HG03064 (cell line): Measurements from ENCODE around the gene DLX3.
"Not testable (repeated sequence)": the region's sequence is repeated elsewhere in the genome, so short reads cannot be mapped to it uniquely, and the experiment has no call there.

ENCODE experiments used
- ATAC-seq: cut with Tn5 transposase; IDR thresholded peaks from one replicate; pipeline ENCODE4 v1.9.1; 2021; ENCODE audit warnings: low read depth; ENCODE audit not compliant: unreplicated experiment

DLX3 gene

DNA sequence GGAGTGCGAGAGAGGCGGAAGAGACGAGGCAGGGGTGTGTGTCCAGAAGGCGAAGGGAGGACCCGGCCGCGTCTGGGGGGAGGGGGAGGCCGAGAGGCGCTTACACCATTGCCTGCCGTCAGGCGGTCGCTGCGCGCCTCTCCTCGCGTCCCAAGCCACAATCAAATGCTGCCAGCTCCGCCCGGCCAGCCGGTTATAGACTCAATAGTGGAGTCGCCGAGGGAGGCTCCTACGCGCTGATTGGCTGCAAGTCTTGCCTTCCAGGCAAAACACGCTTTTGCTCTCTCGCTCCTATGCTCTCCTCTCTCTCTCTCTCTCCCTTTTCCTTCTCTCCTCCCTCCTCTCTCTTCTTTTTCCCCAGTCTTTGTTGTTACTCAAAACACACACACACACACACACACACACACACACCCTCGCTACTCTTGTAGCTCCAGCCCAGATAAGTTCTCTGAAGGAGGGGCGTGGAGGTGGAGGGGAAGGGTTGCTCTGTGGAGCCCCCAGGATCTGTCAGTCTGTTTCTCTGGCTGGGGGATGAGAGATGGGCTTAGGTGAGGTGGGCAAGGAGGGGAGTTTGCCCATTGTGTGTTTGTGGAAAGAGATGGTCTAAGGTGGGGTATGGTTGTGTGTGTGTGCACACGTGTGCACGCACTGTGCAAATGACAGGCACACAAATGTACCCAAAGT is at the start of gene DLX3:
DLX3 (minus strand) TSS at position 170 of the 684 bp plus-strand sequence. CDS start 226 bp downstream, outside the sequence.
- ATAC-seq, result no peak

DNA sequence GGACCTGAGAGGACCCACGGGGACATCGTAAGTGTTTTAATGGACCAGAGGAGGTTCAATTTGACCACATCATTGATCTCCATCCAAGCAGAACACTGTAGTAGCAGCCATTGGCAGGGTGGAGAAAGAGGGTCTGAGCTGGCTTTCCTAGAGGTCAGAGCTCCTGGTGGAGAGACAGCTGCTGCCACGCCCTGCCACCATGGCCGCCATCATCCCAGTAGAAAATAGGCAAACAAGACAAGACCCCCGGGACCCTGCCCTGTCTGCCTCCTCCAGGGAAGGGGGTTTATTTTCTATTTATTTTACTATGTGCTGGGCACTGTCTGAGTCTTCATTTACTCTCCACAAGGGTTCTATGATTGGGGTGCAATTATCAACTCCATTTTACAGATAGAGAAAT is 49.5 kb upstream of the DLX3 start:
- ATAC-seq, result no peak

DNA sequence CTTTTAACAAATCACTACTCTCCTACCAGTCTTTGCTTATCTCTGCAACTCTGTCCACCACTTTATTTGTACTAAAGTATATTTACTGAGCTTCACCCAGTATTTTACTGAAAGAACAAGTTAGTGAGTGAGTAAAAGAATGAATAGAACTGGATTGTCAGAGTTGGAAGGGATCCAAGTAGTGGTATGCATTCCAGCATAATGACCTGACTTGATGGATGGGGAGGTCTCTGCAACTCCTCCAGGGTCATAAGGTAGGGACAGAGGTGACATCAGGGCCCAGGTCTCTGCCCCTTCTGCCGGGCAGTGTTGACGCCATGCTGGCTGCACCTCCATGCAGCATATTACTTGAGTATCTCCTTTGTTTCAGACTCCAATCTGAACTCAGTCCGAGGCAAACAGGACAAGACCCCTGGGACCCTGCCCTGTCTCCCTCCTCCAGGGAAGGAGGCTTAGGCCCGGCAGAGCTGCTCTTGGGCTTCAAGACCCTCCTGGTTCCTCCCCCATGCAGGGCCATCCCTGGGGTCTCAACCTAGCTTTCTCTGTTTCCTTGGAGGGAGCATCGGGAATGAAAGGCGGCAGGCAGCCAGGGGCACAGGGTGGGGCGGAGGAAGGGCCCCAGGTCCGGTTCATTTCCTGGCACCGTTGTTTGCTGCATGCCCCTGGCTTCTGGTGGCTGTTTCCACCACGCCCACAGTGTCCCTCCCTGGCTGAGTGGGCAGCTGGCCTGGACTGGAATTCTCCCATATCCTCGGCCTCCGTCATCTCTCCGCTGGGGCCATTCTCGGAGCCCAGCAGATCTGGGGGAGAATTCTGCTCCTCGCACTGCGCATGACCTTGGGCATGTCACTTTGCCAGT is 48.5 kb upstream of the DLX3 start:
- ATAC-seq, result no peak

DNA sequence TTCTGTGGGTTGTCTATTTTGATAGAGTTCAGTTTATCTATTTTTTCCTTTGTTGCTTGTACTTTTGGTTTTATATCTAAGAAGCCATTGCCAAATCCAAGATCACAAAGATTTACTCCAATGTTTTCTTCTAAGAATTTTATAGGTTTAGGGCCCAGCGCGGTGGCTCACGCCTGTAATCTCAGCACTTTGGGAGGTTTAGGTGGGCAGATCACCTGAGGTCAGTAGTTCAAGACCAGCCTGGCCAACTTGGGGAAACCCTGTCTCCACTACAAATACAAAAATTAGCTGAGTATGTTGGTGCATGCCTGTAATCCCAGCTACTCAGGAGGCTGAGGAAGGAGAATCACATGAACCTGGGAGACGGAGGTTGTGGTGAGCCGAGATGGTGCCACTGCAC is 47.2 kb upstream of the DLX3 start:
- ATAC-seq, result no peak

DNA sequence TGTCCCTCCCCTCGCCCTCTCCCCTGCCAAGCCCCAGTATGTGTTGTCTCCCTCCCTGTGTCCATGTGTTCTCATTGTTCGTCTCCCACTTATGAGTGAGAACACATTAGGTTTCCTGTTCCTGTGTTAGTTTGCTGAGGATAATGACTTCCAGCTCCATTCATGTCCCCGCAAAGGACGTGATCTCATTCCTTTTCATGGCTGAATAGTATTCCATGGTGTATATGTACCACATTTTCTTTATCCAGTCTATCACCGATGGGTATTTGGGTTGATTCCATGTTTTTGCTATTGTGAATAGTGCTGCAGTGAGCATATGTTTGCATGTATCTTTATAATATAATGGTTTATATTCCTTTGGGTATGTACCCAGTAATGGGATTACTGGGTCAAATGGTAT is 45.5 kb upstream of the DLX3 start:
- ATAC-seq, result not testable (repeated sequence)

DNA sequence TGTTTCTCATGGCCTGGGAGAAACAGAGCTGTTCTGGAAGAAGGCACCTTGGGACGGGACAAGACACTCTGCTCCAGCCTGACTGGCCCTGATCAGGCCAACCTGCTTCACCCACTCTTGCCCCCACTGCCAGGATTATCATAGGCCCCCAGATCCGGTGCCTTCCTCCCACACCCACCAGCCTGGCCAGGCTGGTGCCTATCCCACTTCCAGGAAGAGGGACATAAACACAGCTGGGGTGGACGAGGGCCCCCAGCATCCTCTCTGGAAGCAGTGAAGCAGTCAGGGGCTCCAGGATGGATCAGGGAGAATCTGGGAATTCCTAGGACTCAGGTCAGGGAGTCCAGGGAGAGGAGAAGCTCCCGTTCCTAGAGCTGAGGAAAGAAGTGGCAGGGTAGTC is 44.0 kb upstream of the DLX3 start:
- ATAC-seq, result no peak

DNA sequence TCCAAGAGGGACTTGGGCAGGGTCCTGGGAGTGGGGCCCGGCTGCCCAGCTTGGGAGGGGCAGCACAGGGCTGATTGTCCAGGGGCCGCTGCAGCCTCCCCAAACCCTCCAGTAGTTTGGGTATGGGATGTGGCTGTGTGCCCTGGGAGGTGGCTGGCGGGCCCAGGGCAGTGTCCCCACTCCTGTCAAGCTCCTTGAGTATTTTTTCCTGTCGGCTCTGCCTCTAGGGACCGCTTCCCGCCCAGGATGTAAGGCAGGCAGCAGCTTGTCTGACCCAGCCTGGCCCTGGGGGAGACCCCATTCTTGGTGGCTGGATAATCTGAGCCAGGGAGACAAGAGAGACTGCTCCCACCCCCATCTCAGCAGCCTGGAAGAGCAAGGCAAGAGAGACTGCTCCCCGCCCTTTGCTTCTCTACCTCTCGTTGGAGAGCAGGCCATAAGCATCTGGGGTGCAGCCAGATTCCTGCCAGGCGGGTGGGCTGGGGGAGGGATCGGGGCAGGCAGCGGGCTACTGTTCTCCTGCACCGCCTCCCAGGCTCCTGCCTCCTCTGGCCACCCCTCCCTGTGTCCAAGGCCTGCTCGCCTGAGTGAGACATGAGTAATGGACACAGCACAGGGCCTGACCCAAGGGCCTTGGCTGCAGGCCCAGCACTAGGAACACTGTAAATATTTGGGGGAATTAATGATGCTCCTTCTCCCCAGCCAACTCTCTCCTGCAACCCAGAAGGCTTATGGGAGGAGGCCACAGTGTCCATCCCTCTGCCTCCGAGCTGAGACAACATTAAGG is 42.5 kb upstream of the DLX3 start:
- ATAC-seq, result no peak

DNA sequence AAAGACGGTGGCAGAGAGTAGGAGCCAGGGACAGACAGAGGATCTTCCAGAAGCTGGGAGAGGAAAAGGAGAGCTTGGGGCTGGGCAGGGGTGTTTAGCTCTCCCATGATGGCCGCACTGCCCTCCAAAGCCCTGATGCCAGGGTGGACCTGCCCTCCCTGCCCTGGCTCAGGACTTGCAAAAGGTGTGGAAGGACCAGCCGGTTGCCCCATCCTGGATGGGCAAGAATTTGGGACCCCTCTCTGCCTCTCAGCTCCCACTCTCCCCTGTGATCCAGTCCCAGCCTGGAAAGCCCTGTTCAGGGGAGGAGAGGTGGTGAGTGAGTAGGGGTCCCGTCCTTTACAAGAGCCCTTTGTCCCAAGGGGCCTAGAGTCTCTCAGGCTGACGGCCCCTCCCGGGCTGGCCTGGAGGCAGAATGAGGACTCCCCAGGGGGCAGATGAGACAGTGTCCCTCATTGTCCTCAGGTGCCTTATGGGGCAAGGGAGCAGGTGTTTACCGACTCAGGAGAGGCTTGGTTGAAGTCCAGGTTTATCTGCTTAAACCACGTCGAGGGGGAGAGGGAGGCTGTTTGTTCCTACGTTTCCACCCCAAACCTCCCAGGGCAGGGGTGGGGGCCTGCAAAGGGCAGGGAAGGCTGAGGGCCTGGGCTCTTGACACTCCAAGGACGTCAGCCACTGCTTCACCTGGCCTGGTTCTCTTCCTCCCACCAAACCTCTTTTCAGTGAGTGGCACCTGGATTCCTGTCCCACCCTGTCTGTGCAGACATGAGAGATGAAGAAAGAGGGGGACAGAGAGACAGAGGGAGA is 41.6 kb upstream of the DLX3 start:
- no peak for ATAC-seq

DNA sequence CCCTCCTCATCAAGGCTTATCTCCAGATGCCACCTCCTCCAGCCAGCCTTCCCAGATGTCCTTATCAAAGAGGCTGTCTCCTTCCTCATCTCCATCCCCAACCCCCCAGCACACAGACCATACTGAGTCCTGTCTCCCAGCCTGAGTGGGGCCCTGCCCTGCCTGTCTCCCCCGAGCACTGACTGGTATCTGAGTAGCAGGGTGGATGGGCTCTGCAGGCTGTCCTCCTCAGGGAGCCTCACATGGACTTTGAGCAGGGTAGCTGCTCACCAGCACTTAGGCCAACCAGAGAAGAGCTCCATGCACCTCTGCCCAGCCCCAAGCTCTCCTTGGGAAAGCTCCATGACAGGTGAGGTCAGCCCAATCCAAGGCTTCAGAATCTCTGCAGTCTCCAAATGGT is 40.9 kb upstream of the DLX3 start:
- ATAC-seq, result no peak

DNA sequence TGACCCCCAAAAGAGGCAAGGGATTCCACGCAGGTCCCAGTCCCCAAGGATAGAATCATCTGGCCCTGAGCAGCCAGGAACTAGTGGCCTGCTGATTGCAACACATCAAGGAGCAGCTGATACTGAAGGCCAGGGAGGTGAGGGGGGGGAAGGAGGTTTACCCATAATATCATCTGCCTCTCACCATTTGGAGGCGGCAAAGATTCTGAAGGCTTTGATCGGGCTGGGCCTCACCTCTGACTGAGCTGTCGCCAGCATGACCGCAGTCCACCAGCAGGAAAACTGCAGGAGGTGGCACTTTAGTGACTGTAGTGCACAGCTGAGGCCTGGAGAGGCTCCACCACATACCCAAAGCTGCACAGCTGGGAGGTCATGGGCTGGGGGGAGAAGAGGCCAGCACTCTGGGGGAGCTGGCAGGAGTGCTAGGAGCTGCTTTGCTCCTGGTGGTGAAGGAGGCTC is 40.4 kb upstream of the DLX3 start:
- no peak for ATAC-seq

DNA sequence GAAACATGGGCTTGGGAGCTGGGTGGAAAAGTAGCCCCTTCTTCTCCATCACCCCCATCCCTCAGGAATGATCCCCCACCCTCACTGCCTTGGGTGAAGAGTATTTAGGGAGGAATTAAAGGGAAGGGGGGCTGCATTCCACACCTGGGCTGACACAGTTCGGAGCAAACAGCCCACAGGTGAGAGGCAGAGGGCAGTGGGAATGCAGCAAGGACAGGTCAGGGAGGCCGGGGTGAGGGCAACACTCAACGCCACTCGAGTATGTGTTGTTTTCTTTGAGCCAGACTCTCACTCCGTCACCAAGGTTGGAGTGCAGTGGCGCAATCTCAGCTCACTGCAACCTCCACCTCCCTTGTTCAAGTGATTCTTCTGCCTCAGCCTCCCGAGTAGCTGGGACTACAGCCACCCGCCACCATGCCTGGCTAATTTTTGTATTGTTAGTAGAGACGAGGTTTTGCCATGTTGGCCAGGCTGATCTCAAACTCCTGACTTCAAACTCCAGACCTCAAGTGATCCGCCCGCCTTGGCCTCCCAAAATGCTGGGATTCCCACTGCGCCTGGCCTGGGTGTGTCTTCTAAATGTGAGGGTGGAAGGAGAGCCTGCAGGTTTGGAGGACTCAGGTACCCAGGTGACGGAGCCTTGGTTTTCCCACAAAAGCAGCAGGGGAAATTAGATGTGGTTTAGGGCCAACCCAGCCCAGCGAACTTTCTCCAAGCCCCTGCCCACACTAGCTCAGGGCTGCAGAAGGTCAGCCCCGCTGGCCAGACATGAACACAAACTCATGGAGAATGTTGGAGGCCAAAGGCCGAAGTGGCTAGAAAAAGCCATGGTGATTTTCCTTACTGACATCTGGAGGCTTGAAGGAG is 39.7 kb upstream of the DLX3 start:
- ATAC-seq, result no peak

DNA sequence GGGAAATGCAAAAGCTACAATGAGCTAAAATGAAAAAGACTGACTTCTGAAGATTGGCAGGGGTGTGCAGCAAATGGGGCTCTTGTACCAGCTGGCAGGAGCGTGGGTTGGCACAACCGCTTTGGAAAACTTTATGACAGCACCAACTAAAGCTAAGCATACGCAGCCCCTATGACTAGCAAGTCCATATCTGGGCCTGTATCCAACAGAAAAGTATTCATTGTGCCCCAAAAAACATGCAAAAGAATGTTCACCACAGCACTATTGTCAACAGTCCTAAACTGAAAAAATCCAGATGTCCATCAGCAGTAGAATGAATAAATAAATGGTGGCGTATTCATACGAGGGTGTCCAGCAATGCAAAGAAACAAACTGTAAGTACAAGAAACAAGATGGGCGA is 38.3 kb upstream of the DLX3 start:
- ATAC-seq, result no peak

DNA sequence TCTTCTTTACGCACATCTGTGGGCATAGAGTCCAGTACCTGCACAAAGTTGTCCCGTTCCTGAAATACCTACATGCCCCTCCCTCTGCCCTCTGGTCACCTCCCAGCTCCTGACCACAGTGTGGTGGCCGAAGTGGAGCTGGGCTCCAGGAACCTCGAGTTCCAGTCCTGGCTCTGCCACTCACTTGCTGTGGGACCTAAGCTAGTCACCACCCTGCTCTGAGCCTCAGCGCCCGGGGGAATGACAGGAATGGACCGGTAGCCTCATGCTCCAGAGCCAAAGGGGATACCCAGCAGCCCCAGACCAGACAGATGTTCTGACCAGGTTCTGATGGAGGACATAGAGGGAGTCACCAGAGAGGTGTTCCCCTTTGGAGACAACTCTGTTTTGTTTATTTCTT is 34.2 kb upstream of the DLX3 start:
- no peak for ATAC-seq

DNA sequence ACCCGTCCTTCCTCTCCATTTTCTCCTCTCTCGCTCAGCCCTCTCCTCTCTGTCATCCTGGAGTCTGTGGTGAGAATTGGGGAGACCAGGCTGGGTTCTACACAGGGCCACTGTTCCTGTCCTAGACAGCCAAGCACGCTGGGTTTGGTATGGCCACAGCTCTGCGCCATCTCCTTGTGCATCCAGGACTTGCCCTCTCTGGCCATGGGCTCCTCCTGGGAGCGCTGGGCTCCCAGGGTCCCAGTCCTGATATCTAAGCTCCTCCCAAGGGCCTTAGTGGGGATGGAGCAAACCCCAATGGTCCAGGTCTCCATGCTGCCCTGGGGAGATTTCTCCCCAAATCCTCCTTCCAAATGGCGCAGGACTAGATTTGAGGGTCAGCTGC is 33.7 kb upstream of the DLX3 start:
- no peak for ATAC-seq

DNA sequence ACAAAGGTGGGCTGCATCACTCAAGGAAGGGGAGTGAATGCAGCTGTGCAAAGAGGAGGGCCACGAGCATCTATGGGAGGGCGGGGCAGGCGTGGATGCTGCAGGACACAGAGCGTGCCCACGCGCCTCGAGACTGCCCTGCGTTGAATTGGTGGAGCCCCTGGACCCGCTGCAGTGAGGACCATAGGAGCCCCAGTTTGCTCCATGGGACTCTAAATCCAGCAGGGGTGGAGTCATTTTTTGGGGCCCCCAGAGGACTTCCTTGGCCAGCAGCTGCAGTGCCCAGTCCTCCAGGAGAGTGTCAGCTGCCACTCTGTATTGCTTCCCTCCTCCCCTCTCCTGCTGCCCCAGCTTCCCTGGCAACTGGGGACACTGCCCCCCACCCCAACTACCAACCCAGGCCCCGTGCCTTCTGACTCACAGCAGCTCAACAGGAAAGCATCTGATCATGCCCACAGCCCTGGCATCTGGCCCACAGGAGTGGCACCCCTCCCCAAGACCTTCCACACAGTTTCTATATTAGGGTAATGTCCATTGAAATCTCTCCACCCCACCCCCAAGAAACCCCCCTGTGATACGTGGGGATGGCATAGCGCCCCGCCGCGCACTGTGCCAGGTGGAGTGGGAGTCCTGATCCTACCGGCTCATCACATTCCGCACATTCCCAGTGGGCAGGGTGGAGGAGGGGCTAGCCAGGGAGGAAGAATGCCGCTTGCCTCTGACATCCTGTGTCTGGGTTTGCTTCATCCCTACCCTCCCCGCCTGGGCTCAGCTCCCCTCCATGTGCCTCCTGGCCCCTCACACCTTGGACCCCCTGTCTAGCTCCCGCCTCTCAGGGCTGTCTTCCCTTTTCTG is 33.1 kb upstream of the DLX3 start:
- ATAC-seq, result no peak

DNA sequence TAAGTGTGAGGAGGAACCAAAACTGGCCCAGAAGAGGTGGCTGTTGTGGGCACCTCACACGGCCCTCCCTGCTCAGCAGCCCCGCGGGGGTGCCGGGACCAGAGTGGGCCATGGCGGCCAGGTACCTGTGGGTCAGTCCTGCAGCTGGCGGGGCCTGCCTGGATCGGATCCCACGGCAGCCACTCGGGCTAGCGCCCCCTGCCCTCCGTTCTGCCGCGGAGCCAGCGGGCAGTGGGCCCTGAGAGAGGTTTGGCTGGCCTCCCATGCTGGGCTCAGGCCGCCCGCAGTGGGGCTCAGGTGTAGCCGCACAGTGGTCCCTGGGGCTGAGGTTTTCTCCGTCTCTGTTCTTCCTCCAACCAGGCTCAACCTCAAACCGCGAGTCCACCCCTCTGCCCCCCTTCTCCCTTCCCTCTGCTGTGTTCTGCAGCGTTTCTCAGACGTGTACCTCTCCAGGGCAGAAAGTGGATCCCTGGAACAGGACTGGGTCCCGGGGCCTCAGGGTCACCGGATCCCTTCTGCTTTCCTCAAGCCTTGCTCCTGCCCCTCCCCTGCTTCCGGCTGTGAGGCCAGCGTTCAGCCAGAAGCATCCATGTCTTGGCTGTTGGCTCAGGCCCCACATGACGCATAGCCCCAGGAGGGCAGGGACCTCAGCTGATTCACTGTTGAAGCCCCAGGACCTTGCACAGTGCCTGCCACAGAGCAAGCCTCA is 32.3 kb upstream of the DLX3 start:
- no peak for ATAC-seq

DNA sequence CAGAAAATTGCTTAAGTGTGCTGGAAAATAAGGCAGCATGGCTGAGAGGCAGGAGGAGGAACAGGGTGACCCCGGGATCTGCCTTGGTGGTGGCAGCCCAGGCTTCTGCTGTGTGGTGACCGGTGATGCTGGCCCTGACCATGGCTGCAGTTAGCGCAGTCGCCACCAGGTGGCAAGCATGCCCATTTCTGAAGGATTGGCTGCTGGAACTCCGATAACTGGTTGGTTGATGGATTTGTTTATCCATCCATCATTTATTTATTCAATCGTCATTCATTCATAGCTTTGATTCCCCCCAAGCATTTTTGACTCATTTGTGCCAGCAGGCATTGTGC is 31.8 kb upstream of the DLX3 start:
- ATAC-seq, result no peak

DNA sequence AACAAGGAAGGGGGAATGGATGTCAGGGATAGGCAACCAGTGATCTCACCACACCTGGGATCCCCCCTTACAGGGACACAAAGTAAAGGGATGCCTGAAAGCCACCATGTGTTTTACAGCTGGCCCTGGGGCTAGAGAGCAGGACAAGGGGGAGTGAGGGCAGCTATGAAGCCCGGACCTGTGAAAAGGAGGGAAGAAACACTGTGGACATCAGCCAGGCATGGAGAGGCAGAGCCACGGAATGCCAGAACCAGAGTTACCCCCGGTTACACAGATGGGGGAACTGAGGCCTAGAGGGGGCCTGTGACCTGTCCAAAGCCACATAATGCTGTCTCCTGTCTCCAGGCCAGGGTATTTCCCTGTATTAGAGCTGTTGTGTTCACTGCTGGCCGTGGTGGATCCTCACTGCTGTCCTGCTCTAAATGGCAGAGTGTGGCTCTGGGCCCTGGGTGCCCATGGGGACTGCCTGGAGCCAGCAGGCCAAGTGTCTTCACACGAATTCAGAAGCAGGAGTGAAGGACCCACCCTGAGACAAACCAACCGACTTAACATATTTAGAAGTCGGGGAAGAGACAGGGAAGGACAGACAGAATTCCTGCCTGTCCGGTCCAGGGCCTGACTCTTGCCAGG is 31.1 kb upstream of the DLX3 start:
- ATAC-seq, result no peak
